ENCODE data around the gene TADA2B. TPM values are rescaled to one million over a fixed set of nuclear protein-coding genes. Genes with fewer than 3 reads are reported as not detected.

Gene TADA2B
- total RNA-seq, 1 experiment from 2014 or later: 14.3 TPM

DNA sequence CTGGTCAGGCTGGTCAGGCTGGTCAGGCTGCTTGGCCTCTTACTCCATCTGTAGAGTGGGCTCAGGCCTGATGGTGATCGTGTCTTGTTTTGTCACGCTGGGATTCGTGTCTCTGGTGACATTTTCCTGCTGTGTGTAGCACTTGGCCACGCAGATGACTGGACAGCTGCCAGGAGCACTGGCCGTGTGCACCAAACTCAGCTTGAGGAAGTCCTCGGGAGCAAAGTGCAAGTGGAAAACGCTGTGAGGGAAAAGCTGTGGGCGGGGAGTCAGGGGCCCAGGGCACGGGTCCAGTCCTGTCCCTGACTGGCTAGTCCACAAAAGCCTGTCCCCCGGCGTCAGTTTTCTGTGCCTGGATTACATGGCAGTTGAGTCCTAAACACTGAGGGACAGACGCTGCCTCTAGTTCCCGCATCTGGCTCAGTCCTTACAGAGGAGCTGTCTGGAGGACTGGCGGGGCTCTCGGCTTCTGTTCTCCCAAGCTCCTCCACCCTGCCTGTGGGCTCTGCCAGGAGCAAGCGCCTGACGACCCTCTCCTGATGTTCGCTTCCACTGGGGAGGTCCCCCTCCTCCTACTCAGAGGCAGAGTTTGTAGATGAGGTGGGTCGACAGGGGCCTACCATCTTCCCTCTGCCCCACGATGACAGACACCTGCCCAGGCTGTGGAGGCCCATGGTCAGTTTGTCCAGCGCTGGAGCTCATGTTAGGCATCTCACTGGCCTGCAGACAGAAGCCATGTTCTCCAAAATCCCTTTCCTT is 60.6 kb downstream of the TADA2B start (continued):
- TF ChIP-seq, protein P1, sequence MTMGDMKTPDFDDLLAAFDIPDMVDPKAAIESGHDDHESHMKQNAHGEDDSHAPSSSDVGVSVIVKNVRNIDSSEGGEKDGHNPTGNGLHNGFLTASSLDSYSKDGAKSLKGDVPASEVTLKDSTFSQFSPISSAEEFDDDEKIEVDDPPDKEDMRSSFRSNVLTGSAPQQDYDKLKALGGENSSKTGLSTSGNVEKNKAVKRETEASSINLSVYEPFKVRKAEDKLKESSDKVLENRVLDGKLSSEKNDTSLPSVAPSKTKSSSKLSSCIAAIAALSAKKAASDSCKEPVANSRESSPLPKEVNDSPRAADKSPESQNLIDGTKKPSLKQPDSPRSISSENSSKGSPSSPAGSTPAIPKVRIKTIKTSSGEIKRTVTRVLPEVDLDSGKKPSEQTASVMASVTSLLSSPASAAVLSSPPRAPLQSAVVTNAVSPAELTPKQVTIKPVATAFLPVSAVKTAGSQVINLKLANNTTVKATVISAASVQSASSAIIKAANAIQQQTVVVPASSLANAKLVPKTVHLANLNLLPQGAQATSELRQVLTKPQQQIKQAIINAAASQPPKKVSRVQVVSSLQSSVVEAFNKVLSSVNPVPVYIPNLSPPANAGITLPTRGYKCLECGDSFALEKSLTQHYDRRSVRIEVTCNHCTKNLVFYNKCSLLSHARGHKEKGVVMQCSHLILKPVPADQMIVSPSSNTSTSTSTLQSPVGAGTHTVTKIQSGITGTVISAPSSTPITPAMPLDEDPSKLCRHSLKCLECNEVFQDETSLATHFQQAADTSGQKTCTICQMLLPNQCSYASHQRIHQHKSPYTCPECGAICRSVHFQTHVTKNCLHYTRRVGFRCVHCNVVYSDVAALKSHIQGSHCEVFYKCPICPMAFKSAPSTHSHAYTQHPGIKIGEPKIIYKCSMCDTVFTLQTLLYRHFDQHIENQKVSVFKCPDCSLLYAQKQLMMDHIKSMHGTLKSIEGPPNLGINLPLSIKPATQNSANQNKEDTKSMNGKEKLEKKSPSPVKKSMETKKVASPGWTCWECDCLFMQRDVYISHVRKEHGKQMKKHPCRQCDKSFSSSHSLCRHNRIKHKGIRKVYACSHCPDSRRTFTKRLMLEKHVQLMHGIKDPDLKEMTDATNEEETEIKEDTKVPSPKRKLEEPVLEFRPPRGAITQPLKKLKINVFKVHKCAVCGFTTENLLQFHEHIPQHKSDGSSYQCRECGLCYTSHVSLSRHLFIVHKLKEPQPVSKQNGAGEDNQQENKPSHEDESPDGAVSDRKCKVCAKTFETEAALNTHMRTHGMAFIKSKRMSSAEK (CRISPR knock-in tag; IDR thresholded peaks at IDR 0.05; ENCODE audit: borderline replicate concordance): no peak
- no peak for TF ChIP-seq SOX15 (CRISPR knock-in tag; IDR thresholded peaks at IDR 0.05)
- TF ChIP-seq IRF2 (CRISPR knock-in tag; IDR thresholded peaks at IDR 0.05; ENCODE audit: borderline replicate concordance, low read depth): no peak
- TF ChIP-seq, protein P2, sequence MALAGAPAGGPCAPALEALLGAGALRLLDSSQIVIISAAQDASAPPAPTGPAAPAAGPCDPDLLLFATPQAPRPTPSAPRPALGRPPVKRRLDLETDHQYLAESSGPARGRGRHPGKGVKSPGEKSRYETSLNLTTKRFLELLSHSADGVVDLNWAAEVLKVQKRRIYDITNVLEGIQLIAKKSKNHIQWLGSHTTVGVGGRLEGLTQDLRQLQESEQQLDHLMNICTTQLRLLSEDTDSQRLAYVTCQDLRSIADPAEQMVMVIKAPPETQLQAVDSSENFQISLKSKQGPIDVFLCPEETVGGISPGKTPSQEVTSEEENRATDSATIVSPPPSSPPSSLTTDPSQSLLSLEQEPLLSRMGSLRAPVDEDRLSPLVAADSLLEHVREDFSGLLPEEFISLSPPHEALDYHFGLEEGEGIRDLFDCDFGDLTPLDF (CRISPR knock-in tag; IDR thresholded peaks at IDR 0.05): no peak
- TF ChIP-seq, protein P3, sequence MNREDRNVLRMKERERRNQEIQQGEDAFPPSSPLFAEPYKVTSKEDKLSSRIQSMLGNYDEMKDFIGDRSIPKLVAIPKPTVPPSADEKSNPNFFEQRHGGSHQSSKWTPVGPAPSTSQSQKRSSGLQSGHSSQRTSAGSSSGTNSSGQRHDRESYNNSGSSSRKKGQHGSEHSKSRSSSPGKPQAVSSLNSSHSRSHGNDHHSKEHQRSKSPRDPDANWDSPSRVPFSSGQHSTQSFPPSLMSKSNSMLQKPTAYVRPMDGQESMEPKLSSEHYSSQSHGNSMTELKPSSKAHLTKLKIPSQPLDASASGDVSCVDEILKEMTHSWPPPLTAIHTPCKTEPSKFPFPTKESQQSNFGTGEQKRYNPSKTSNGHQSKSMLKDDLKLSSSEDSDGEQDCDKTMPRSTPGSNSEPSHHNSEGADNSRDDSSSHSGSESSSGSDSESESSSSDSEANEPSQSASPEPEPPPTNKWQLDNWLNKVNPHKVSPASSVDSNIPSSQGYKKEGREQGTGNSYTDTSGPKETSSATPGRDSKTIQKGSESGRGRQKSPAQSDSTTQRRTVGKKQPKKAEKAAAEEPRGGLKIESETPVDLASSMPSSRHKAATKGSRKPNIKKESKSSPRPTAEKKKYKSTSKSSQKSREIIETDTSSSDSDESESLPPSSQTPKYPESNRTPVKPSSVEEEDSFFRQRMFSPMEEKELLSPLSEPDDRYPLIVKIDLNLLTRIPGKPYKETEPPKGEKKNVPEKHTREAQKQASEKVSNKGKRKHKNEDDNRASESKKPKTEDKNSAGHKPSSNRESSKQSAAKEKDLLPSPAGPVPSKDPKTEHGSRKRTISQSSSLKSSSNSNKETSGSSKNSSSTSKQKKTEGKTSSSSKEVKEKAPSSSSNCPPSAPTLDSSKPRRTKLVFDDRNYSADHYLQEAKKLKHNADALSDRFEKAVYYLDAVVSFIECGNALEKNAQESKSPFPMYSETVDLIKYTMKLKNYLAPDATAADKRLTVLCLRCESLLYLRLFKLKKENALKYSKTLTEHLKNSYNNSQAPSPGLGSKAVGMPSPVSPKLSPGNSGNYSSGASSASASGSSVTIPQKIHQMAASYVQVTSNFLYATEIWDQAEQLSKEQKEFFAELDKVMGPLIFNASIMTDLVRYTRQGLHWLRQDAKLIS (CRISPR knock-in tag; IDR thresholded peaks at IDR 0.05; ENCODE audit: borderline replicate concordance): no peak
- TF ChIP-seq ZNF396 (CRISPR knock-in tag; IDR thresholded peaks at IDR 0.05; ENCODE audit: borderline replicate concordance): no peak
- no peak for TF ChIP-seq CREB1 (CRISPR knock-in tag; IDR thresholded peaks at IDR 0.05)
- TF ChIP-seq, protein P4, sequence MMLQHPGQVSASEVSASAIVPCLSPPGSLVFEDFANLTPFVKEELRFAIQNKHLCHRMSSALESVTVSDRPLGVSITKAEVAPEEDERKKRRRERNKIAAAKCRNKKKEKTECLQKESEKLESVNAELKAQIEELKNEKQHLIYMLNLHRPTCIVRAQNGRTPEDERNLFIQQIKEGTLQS (CRISPR knock-in tag; conservative IDR thresholded peaks at IDR 0.05): no peak
- no peak for TF ChIP-seq NFE2L1 (CRISPR knock-in tag; IDR thresholded peaks at IDR 0.05)
- no peak for TF ChIP-seq ZNF671 (CRISPR knock-in tag; IDR thresholded peaks at IDR 0.05)
- TF ChIP-seq, protein P5, sequence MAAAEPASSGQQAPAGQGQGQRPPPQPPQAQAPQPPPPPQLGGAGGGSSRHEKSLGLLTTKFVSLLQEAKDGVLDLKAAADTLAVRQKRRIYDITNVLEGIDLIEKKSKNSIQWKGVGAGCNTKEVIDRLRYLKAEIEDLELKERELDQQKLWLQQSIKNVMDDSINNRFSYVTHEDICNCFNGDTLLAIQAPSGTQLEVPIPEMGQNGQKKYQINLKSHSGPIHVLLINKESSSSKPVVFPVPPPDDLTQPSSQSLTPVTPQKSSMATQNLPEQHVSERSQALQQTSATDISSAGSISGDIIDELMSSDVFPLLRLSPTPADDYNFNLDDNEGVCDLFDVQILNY (CRISPR knock-in tag; IDR thresholded peaks at IDR 0.05): no peak
- TF ChIP-seq GRHL2 (CRISPR knock-in tag; IDR thresholded peaks at IDR 0.05; ENCODE audit: insufficient replicate concordance, severe bottlenecking): no peak

DNA sequence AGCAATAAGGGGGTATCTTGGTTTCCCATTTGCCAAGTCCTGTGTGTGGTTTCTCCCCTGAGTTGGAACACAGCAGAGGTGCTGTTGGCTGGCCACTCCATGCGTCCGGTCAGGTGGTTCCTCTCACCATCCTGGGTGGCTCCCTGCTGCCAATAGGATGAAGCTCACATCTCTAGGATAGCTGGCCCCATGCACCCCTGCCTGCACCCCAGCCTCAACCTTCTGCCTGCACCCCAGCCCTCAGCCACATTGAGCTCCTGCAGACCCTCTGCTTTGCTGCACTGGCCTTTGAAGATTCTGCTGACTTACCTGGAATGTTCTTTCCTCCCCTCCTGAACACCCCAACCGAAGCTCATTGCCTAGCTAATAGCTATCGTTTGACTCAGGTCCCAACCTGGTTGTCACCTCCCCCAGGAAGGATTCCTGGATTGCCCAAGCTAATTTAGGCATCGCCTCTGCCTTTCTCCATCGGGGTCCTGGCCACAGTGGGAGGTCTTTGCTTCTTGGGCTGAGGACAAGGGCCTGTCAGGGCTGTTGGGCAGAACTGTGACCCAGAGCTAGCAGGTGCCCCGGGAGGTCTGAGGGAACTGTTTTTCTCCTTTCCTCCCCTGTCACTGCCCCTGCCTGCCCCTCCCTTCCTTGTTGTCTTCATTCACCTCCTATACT is 61.3 kb downstream of the TADA2B start:
- Mint-ChIP-seq H3K9me3 (no peaks in the 10 kb centered on the region), H3K4me3 (no peak overlapping the region), H3K4me1 (peaks cover 15% of the 10 kb centered on the region), H3K27ac (no peak overlapping the region), H3K27me3 (ENCODE audit: low read depth) (peaks cover 59% of the 10 kb centered on the region), H3K36me3 (no peaks in the 10 kb centered on the region)
- POLR2A ChIA-PET: no interaction called here
- no peak for ATAC-seq
- no peak for TF ChIP-seq JAZF1 (CRISPR knock-in tag; IDR thresholded peaks at IDR 0.05)
- TF ChIP-seq, protein P6, sequence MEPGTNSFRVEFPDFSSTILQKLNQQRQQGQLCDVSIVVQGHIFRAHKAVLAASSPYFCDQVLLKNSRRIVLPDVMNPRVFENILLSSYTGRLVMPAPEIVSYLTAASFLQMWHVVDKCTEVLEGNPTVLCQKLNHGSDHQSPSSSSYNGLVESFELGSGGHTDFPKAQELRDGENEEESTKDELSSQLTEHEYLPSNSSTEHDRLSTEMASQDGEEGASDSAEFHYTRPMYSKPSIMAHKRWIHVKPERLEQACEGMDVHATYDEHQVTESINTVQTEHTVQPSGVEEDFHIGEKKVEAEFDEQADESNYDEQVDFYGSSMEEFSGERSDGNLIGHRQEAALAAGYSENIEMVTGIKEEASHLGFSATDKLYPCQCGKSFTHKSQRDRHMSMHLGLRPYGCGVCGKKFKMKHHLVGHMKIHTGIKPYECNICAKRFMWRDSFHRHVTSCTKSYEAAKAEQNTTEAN (CRISPR knock-in tag; IDR thresholded peaks at IDR 0.05): no peak
- no peak for TF ChIP-seq ZNF416 (CRISPR knock-in tag; IDR thresholded peaks at IDR 0.05)
- TF ChIP-seq SMAD4 (CRISPR knock-in tag; IDR thresholded peaks at IDR 0.05): no peak
- TF ChIP-seq PRRX2 (CRISPR knock-in tag; IDR thresholded peaks at IDR 0.05): no peak
- TF ChIP-seq ZNF317 (CRISPR knock-in tag; IDR thresholded peaks at IDR 0.05; ENCODE audit: borderline replicate concordance, low read depth): no peak
- no peak for TF ChIP-seq ZNF396 (CRISPR knock-in tag; IDR thresholded peaks at IDR 0.05; ENCODE audit: borderline replicate concordance)
- no peak for DNase-seq (ENCODE audit: low spot score)
- CTCF ChIA-PET: interaction anchor here (1.1 to 1.5 kb wide), 3 partner anchors 23 to 84 kb away, joined by 3 to 4 read pairs (median 3); no protein-coding TSS in a partner anchor

All from WTC11 (cell line).